ENCODE data around the gene KHSRP.

KHSRP gene

GRCh38 chr19:6374161-6374709 is 50.4 kb downstream of the KHSRP start:
- H3K27ac ChIP-seq, result peak overlapping the region; percentile 97
- TF ChIP-seq CTCF (IDR thresholded peaks at IDR 0.05) (no peak), ZFX (IDR thresholded peaks at IDR 0.05; ENCODE audit: borderline replicate concordance) (no peak)

- H3K27ac ChIP-seq, result peak overlapping the region; percentile 97
These were observed 50.9 kb downstream of the KHSRP start for GRCh38 chr19:6373813-6374108.

GRCh38 chr19:6373096-6373812 is 51.4 kb downstream of the KHSRP start:
- H3K27ac ChIP-seq, result peak overlapping the region; percentile 97
- no peak for TF ChIP-seq ZFX (IDR thresholded peaks at IDR 0.05; ENCODE audit: borderline replicate concordance)
- 0 out of 2 replicates have a peak, but pooled peaks have one; percentile 1 for TF ChIP-seq CTCF (IDR thresholded peaks at IDR 0.05)

More at GRCh38 chr19:6373813-6374108, 50.9 kb downstream of the KHSRP start:
- no peak for TF ChIP-seq ZFX (IDR thresholded peaks at IDR 0.05; ENCODE audit: borderline replicate concordance)

GRCh38 chr19:6372594-6373095 is 52.0 kb downstream of the KHSRP start, which contains the start of gene ALKBH7:
ALKBH7 (plus strand) TSS chr19:6372794; CDS start chr19:6372821, 27 bp downstream.
- peak within 1 kb of the TSS; percentile 97 for H3K27ac ChIP-seq
- peak; percentile 4; the same call in 1 of the 2 replicates for TF ChIP-seq CTCF (IDR thresholded peaks at IDR 0.05)
- TF ChIP-seq ZFX (IDR thresholded peaks at IDR 0.05; ENCODE audit: borderline replicate concordance), result no peak

DNA sequence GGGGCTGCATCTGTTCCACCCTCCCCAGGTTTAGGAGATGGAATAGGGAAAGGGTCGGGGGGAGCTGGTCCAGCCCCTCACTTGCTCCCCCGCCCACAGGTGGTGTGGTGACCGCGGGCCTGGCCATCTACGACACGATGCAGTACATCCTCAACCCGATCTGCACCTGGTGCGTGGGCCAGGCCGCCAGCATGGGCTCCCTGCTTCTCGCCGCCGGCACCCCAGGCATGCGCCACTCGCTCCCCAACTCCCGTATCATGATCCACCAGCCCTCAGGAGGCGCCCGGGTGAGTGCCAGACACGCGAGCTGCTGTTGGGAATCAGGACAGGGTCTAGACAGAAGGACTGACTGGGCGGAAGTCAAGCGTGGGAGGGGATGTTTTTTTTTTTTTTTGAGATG is 60.3 kb downstream of the KHSRP start:
- no peak for TF ChIP-seq CTCF (IDR thresholded peaks at IDR 0.05)
- no peak for TF ChIP-seq ZFX (IDR thresholded peaks at IDR 0.05; ENCODE audit: borderline replicate concordance)
- H3K27ac ChIP-seq, result no peak overlapping the region
